Epithelial cell of proximal tubule (primary cell): ENCODE data around the gene SORCS2. TPM values are rescaled to one million over a fixed set of nuclear protein-coding genes. Genes with fewer than 3 reads are reported as not detected.
"Not testable (repeated sequence)": the region's sequence is repeated elsewhere in the genome, so short reads cannot be mapped to it uniquely, and the experiment has no call there.

ENCODE experiments used
- DNase-seq: peaks from one replicate; pipeline ENCODE4 v3.0.0-alpha.2; 2011; ENCODE audit warnings: low read depth
- H3K4me3 ChIP-seq: 2 replicates; pipeline ENCODE4 v1.5.1; 2011; ENCODE audit warnings: low read depth, mild to moderate bottlenecking, low read length
- total RNA-seq: library from RNA; depleted of rRNA; stranded (reverse); fragments of >200 nt; gene quantifications from 2 replicates; pipeline ENCODE4 v1.2.3, GENCODE V29; 2015
- TF ChIP-seq, protein P1 (sequence below): conservative IDR thresholded peaks from 2 replicates; pipeline ENCODE4 v1.5.1; 2012; ENCODE audit warnings: low read depth, mild to moderate bottlenecking, low read length

The SORCS2 gene
- total RNA-seq, 1 donor from 2014 or later = 0.29 TPM

DNA sequence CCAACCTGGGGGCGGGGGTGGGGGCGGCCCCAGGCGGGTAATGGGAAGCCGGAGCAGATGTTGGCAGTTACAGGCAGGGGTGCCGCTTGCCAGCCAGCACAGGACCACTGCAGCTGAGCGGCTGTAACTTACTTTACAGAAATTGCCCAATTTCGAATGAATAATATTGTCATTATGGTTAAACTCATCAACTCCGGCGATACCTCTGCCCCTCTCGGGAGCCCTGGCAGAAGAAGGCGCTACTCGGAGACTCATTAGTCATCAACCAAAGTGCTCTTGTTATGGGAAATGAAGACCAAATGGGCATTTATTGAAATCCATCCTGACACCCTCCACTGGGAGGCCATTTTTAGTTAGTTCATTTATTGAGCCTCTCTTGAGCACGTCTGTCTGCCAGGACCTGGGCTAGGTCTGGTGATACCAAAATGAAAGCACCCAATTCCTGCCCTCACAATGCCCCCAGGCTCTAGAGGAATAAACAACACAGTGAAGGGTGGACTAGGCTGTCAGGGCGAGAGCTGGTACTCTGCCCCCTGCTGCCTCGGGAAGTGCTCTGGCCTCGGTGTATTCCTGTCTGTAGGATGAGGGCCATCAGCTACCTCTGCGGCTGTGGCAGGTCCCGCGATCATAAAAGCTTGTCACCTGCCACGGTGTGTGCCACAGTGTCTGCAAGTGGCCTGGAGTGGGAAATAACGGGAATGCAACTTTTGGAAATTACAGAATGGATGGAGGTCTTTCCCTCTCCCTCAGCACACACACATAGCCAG lies 401.5 kb downstream of the SORCS2 start:
- TF ChIP-seq, protein P1, sequence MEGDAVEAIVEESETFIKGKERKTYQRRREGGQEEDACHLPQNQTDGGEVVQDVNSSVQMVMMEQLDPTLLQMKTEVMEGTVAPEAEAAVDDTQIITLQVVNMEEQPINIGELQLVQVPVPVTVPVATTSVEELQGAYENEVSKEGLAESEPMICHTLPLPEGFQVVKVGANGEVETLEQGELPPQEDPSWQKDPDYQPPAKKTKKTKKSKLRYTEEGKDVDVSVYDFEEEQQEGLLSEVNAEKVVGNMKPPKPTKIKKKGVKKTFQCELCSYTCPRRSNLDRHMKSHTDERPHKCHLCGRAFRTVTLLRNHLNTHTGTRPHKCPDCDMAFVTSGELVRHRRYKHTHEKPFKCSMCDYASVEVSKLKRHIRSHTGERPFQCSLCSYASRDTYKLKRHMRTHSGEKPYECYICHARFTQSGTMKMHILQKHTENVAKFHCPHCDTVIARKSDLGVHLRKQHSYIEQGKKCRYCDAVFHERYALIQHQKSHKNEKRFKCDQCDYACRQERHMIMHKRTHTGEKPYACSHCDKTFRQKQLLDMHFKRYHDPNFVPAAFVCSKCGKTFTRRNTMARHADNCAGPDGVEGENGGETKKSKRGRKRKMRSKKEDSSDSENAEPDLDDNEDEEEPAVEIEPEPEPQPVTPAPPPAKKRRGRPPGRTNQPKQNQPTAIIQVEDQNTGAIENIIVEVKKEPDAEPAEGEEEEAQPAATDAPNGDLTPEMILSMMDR = no peak
- DNase-seq = no peak
- H3K4me3 ChIP-seq = no peak overlapping the region

DNA sequence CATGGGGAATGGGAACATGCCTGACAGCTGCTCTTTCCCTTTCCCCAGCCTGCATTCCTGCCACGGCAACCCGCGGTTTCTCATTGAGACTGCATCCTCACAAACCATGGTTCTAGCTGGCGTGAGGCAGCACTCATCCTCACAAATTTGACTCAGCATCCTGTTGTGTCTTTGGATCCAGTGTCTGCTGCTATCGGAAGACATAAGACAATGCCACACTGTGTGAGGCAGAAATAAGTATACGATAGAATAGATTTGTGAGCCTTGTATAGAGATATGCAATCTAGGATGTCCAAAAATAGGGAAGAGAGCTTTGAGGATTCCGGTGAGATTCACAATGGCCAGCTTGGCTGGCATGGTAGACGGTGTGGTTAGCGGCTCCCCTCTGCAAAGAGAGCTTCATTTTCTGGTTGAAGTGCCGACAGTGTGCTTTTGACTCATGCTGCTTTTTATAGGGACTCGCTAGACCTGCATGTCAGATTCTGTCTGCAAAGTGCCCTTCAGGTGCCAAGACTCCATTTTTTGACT lies 403.7 kb downstream of the SORCS2 start:
- no peak for DNase-seq

DNA sequence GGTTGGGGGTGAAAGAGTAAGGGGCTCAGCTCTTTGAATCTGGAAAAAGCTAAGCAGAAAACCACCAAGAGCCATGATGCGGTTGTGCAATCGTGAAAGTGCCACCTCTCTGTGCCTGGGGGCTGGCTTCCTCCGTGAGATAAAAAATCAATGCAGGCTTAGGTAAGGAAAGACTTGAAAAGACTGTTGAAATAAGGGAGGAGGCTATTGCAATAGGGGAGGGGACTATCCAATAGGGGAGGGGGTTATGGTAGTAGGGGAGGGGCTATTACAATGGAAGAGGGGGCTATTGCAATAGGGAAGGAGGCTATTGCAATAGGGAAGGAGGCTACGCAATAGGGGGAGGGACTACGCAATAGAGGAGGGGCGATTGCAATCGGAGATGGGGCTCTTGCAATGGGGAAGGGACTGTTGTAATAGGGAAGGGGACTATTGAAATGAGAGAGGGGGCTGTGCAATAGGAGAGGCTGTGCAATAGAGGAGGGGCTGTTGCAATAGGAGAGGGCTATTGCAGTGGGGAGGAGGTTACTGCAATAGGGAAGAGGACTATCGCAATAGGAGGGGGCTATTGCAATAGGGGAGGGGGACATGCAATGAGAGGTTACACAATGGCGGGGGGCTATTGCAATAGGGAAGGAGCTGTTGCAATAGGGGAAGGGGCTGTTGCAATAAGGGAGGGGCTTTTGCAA lies 404.7 kb downstream of the SORCS2 start:
- no peak for DNase-seq
- no peak overlapping the region for H3K4me3 ChIP-seq
- TF ChIP-seq, protein P1 = no peak

More for the DNA sequence above, 403.7 kb downstream of the SORCS2 start:
- no peak overlapping the region for H3K4me3 ChIP-seq
- TF ChIP-seq, protein P1 = no peak

DNA sequence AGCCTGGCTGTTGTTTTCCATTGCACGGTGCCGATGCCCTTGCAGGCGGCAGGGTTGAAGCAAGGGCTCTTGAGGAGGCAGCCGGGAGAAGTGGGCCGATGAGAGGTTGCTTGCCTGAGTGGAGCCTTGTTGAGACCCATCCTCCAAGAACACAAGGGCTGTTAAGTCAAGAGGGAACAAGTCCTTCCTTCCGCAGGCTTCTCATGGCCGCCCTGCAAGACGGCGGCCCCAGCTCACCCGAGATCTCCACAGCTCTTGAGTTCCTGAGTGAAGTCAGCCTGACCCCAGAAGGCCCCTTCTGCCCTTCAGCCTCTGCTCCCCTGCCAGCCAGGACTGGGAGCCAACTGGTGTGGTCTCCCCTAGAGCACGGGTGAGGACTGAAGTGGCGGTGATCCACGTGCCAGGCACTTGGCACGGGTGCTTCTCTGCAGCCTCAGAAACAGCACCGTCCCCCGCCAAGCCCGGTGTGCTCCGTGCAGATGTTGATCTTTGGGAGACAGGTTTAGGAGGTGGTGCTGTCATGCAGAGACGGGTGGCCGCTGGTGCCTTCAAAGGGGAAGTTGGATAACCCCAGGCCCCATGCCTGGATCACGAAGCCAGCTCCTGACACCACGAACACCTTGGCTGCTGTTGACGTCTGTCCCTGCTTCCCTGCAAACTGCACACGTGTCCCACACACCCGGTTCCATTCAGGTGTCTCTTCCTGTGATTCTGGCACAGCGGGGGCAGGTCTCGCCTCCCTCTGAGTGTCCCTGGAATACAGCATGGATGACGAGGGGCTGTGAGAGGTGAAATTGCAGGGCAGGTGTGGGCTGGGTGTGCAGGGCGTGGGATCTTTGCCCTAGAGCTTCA lies 406.8 kb downstream of the SORCS2 start:
- TF ChIP-seq, protein P1 = no peak
- H3K4me3 ChIP-seq = no peak overlapping the region
- DNase-seq = no peak

DNA sequence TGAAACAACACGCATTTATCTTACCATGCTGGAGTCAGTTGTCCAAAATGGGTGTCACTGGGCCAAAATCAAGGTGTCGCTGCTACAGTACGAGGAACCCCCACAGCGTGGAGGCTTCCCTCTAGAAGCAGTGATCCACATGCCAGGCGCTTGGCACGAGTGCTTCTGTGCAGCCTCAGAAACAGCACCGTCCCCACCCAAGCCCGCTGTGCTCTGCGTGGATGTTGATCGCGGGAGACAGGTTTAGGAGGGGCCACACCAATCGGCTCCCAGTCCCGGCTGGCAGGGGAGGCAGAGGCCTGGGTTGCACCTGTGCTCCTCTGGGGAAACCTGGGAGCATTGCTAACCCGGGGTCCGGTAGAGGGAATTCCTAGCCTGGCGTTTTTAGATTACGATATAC lies 407.9 kb downstream of the SORCS2 start:
- TF ChIP-seq, protein P1 = no peak
- DNase-seq = no peak
- no peak overlapping the region for H3K4me3 ChIP-seq

DNA sequence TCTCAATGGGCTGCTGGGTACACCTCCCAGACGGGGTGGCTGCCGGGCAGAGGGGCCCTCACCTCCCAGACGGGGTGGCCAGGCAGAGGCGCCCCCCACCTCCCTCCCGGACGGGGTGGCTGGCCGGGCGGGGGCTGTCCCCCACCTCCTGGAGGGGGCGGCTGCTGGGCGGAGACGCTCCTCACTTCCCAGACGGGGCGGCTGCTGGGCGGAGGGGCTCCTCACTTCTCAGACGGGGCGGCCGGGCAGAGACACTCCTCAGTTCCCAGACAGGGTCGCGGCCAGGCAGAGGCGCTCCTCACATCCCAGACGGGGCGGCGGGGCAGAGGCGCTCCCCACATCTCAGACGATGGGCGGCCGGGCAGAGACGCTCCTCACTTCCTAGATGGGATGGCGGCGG lies 409.8 kb downstream of the SORCS2 start:
- not testable (repeated sequence) for H3K4me3 ChIP-seq, DNase-seq
